ENCODE measurements around the gene TENT4A.

GRCh38 chr5:6744841-6745705, 31.8 kb downstream of the TENT4A start:
- TF ChIP-seq CTCF (IDR thresholded peaks at IDR 0.05 in 2 of 3, conservative IDR thresholded peaks at IDR 0.05 in 1 of 3; ENCODE audit: control insufficient read depth in 2 of 3, extremely low read depth in 1 of 3, insufficient read depth in 1 of 3, low read depth in 3 of 3, low read length in 3 of 3) (no peak), E2F4 (IDR thresholded peaks at IDR 0.05; ENCODE audit: low read depth, low read length) (no peak), SP1 (IDR thresholded peaks at IDR 0.05; ENCODE audit: low read depth, low read length) (no peak), NBN (IDR thresholded peaks at IDR 0.05) (no peak), BRCA1 (IDR thresholded peaks at IDR 0.05; ENCODE audit: low read depth, low read length) (no peak), BCL11A (IDR thresholded peaks at IDR 0.05; ENCODE audit: low read depth, low read length) (no peak), MAX (IDR thresholded peaks at IDR 0.05; ENCODE audit: low read depth, low read length) (no peak), POLR2AphosphoS2 (IDR thresholded peaks at IDR 0.05; ENCODE audit: low read depth, low read length) (no peak), POLR2A (IDR thresholded peaks at IDR 0.05; ENCODE audit: low read depth, low read length) (no peak; the same call in 1 of the 2 replicates), CEBPB (IDR thresholded peaks at IDR 0.05; ENCODE audit: borderline replicate concordance in 1 of 2, low read depth in 2 of 2, low read length in 2 of 2) (no peak), PKNOX1 (IDR thresholded peaks at IDR 0.05) (no peak), NFXL1 (IDR thresholded peaks at IDR 0.05; ENCODE audit: borderline replicate concordance) (no peak), ZNF274 (IDR thresholded peaks at IDR 0.05; ENCODE audit: insufficient read depth, insufficient read length) (no peak), EP300 (IDR thresholded peaks at IDR 0.05; ENCODE audit: borderline replicate concordance in 1 of 2, control insufficient read depth in 1 of 2, low read depth in 2 of 2, low read length in 2 of 2) (no peak)
